Amniotic stem cell (primary cell): ENCODE data around the gene GAB4.
"Not testable (repeated sequence)": the region's sequence is repeated elsewhere in the genome, so short reads cannot be mapped to it uniquely, and the experiment has no call there.

Source experiments
- DNase-seq: peaks from one replicate; lab custom pipeline; 2025; lab: John Stamatoyannopoulos, UW

GAB4 gene

GRCh38 chr22:16958475-16958874 lies 49.5 kb downstream of the GAB4 start:
- no peak for DNase-seq

- DNase-seq = no peak
Measured at GRCh38 chr22:16957781-16958180, 50.2 kb downstream of the GAB4 start.

- DNase-seq = no peak
Measured at GRCh38 chr22:16956290-16956689, 51.7 kb downstream of the GAB4 start.

GRCh38 chr22:16955678-16956210 lies 52.3 kb downstream of the GAB4 start:
- no peak for DNase-seq

- DNase-seq = no peak
Measured at GRCh38 chr22:16955081-16955480, 52.9 kb downstream of the GAB4 start.

- DNase-seq = no peak
Measured at GRCh38 chr22:16954060-16954403, 54.0 kb downstream of the GAB4 start.

- no peak for DNase-seq
Measured at GRCh38 chr22:16953206-16954059, 54.6 kb downstream of the GAB4 start.

- DNase-seq = no peak
Measured at GRCh38 chr22:16949561-16949960, 58.5 kb downstream of the GAB4 start.

- DNase-seq = no peak
Measured at GRCh38 chr22:16937811-16938210, 70.2 kb downstream of the GAB4 start.

- not testable (repeated sequence) for DNase-seq
Measured at GRCh38 chr22:16937209-16937608, 70.8 kb downstream of the GAB4 start.

- no peak for DNase-seq
Measured at GRCh38 chr22:16936625-16937024, 71.4 kb downstream of the GAB4 start.

- no peak for DNase-seq
Measured at GRCh38 chr22:16935209-16935608, 72.8 kb downstream of the GAB4 start.

GRCh38 chr22:16933291-16934282 lies 74.4 kb downstream of the GAB4 start:
- DNase-seq = no peak

- no peak for DNase-seq
Measured at GRCh38 chr22:16932577-16932976, 75.4 kb downstream of the GAB4 start.

GRCh38 chr22:16925407-16925966 lies 82.5 kb downstream of the GAB4 start:
- no peak for DNase-seq

GRCh38 chr22:16922706-16923105 lies 85.3 kb downstream of the GAB4 start:
- DNase-seq = no peak

- DNase-seq = no peak
Measured at GRCh38 chr22:16922076-16922475, 85.9 kb downstream of the GAB4 start.

GRCh38 chr22:16917144-16918003 lies 90.6 kb downstream of the GAB4 start:
- no peak for DNase-seq

GRCh38 chr22:16915701-16916100 lies 92.3 kb downstream of the GAB4 start:
- DNase-seq = no peak

- not testable (repeated sequence) for DNase-seq
Measured at GRCh38 chr22:16914911-16915310, 93.1 kb downstream of the GAB4 start.

GRCh38 chr22:16914006-16914405 lies 94.0 kb downstream of the GAB4 start:
- DNase-seq = no peak
